Activated T-cell treated with anti-CD3 and anti-CD28 coated beads, Interleukin-2, amount 50 U/mL, for 72 hours (primary cell): Measurements from ENCODE around the gene CNOT4. TPM values are rescaled to one million over a fixed set of nuclear protein-coding genes. Genes with fewer than 3 reads are reported as not detected.
"Not testable (repeated sequence)": the region's sequence is repeated elsewhere in the genome, so short reads cannot be mapped to it uniquely, and the experiment has no call there.

Experiments
- ATAC-seq, 2 donors: fragments of 150-1000 bp; cut with Tn5 transposase; replicated peaks in 1 of 2; 2 replicates each; pipeline ENCODE4 v1.10.0; 2021; ENCODE audit warnings: moderate library complexity in 2 of 2, mild to moderate bottlenecking in 1 of 2
- DNase-seq, 2 donors: peaks; one replicate each; pipeline ENCODE4 v3.0.0; 2021 to 2022; ENCODE audit warnings: mixed read lengths in 1 of 2
- H3K27ac Mint-ChIP-seq: one replicate; pipeline ENCODE4 v1.8.0; 2022; ENCODE audit warnings: mild to moderate bottlenecking, moderate library complexity, mixed read lengths
- H3K27me3 Mint-ChIP-seq: one replicate; pipeline ENCODE4 v1.8.0; 2022; ENCODE audit warnings: low read depth, mixed read lengths
- H3K36me3 Mint-ChIP-seq, 2 donors: one replicate each; pipeline ENCODE4 v1.8.0; 2022; ENCODE audit warnings: mixed read lengths in 2 of 2, mild to moderate bottlenecking in 1 of 2; ENCODE audit not compliant: insufficient read depth in 2 of 2
- H3K4me1 Mint-ChIP-seq: one replicate; pipeline ENCODE4 v1.8.0; 2022; ENCODE audit warnings: low read depth, mixed read lengths
- H3K4me3 Mint-ChIP-seq, 2 donors: one replicate each; pipeline ENCODE4 v1.8.0; 2022; ENCODE audit warnings: mild to moderate bottlenecking in 2 of 2, mixed read lengths in 2 of 2, moderate library complexity in 2 of 2
- H3K9me3 Mint-ChIP-seq, 2 donors: one replicate each; pipeline ENCODE4 v1.8.0; 2022; ENCODE audit warnings: mixed read lengths in 2 of 2
- total RNA-seq, 2 donors: library from RNA; stranded (reverse); gene quantifications; one replicate each; pipeline ENCODE4 v1.2.3, GENCODE V29; 2022

Gene CNOT4
- total RNA-seq, 2 donors from 2014 or later: 25.2 to 25.9 TPM

GRCh38 chr7:135499818-135500217, 10.1 kb downstream of the CNOT4 start:
- H3K27ac Mint-ChIP-seq: peak overlapping the region; percentile 96
- no peak for ATAC-seq
- DNase-seq: no peak
- no peaks in the 10 kb centered on the region for H3K36me3 Mint-ChIP-seq
- peaks cover 40% of the 10 kb centered on the region for H3K4me1 Mint-ChIP-seq
- H3K27me3 Mint-ChIP-seq: no peaks in the 10 kb centered on the region
- H3K9me3 Mint-ChIP-seq: no peaks in the 10 kb centered on the region
- peak overlapping the region in 1 of 2 donors; percentile 70 for H3K4me3 Mint-ChIP-seq

- ATAC-seq, H3K36me3 Mint-ChIP-seq, H3K4me3 Mint-ChIP-seq, H3K27ac Mint-ChIP-seq, H3K9me3 Mint-ChIP-seq, DNase-seq, H3K27me3 Mint-ChIP-seq: not testable (repeated sequence)
- H3K4me1 Mint-ChIP-seq: peaks cover 29% of the 10 kb centered on the region
These were observed 12.7 kb downstream of the CNOT4 start for GRCh38 chr7:135497161-135497560.

DNA sequence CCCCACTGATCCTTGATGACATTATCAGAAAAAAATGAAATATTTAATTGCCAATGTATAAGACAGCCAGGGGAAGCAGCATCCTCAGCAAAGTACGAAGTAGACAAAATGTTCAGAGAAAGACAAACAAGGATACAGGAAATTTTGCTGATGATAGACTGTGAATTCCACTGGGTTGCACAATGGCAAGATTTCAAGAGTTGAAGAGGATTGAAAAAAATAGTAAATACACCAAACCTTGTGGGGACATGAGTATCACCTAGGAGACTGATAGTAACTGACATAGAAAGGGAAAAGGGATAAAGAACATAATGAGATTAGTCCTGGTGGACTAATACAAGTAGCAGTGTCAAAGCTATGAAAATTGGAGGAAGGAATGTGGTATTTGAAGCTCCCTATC, 16.5 kb downstream of the CNOT4 start:
- ATAC-seq (no peak), DNase-seq (no peak)
- Mint-ChIP-seq H3K9me3 (no peaks in the 10 kb centered on the region), H3K27ac (no peak overlapping the region), H3K4me3 (no peak overlapping the region), H3K36me3 (peaks cover 0 to 1% of the 10 kb centered on the region in 2 donors), H3K27me3 (no peaks in the 10 kb centered on the region), H3K4me1 (peaks cover 8% of the 10 kb centered on the region)

DNA sequence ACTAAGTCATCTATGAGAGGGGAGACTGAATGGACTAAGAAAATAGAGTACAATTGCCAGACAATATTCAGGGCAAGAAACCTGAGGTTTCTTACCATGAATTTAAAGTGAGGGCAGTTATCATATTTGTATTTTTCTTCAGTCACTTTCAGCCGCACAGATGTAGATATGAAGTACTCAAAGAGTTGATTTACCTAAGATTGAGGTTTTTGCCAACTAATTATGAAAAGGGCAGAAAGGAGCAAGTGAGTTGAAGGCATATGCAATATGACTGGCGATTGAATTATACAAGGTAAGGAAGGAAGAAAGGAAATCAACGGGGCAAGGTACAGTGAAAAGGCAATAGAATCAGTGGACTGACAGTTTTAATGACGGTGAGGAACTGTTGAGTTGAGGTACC, 17.8 kb downstream of the CNOT4 start:
- Mint-ChIP-seq H3K4me3 (no peak overlapping the region), H3K27me3 (no peaks in the 10 kb centered on the region), H3K9me3 (no peaks in the 10 kb centered on the region), H3K27ac (no peak overlapping the region), H3K4me1 (peaks cover under 1% of the 10 kb centered on the region), H3K36me3 (peaks cover 0 to 1% of the 10 kb centered on the region in 2 donors)
- peak in 1 of 2 donors; percentile 61 for ATAC-seq
- no peak for DNase-seq

GRCh38 chr7:135490783-135491182, 19.1 kb downstream of the CNOT4 start:
- no peak overlapping the region for H3K4me3 Mint-ChIP-seq
- ATAC-seq (no peak), DNase-seq (no peak)
- no peak overlapping the region for H3K27ac Mint-ChIP-seq
- no peaks in the 10 kb centered on the region for H3K27me3 Mint-ChIP-seq
- peaks cover 13% of the 10 kb centered on the region for H3K4me1 Mint-ChIP-seq
- no peaks in the 10 kb centered on the region for H3K9me3 Mint-ChIP-seq
- H3K36me3 Mint-ChIP-seq: peaks cover 0 to 1% of the 10 kb centered on the region in 2 donors

DNA sequence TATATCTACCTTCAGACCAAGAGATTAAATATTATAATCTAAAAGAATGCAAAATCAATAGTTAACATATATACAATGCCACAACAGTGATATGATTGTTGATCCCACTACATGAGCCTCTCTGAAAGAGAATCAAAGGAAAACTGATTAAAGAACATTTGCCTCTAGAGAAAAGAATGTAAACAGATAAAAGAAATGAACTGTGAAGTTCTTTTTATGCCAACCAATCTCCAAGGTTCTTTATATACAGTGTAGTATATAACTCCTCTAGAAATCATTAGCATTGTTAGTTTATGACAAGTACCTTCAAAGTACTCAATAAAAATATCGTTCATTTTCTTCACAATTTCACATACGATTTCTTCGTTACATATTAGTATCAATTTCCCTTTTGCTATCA, 20.1 kb downstream of the CNOT4 start:
- peaks cover 13% of the 10 kb centered on the region for H3K4me1 Mint-ChIP-seq
- no peak for DNase-seq

DNA sequence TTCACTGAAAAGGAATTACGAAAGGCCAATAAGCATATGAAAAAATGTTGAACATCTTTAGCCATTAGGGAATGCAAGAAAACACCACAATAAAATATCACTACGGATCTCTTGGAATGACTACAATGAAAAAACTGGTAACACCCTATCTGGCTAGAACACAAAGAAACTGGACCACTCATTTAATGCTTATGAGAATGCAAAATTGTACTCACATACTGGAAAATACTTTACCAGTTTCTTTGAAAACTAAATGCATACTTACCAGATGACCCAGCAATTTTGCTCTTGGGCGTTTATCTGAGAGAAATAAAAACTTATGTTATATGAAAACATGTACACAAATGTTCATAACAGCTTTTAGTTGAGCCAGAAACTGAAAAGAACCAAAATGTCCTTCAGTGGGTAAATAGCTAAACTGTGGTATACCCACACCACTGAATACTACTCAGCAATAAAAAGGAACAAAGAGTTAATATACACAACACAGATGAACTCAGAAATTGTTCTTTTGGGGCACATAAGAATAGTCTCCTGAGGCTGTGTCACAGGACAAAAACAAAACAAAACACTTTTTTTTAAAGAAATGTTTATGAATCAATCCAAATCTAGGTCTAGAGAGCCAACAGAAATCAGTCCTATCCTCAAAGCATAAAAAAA, 23.5 kb downstream of the CNOT4 start:
- H3K9me3 Mint-ChIP-seq: no peaks in the 10 kb centered on the region
- ATAC-seq (no peak), DNase-seq (no peak)
- H3K4me3 Mint-ChIP-seq: no peak overlapping the region
- H3K36me3 Mint-ChIP-seq: peaks cover 2% of the 10 kb centered on the region in 2 donors
- H3K4me1 Mint-ChIP-seq: peaks cover 16% of the 10 kb centered on the region
- peak overlapping the region; percentile 57 for H3K27ac Mint-ChIP-seq
- H3K27me3 Mint-ChIP-seq: no peaks in the 10 kb centered on the region

More for the DNA sequence above, 20.1 kb downstream of the CNOT4 start:
- Mint-ChIP-seq H3K36me3 (peaks cover 0 to 1% of the 10 kb centered on the region in 2 donors), H3K9me3 (no peaks in the 10 kb centered on the region), H3K27me3 (no peaks in the 10 kb centered on the region), H3K4me3 (no peak overlapping the region), H3K27ac (no peak overlapping the region)
- no peak for ATAC-seq

DNA sequence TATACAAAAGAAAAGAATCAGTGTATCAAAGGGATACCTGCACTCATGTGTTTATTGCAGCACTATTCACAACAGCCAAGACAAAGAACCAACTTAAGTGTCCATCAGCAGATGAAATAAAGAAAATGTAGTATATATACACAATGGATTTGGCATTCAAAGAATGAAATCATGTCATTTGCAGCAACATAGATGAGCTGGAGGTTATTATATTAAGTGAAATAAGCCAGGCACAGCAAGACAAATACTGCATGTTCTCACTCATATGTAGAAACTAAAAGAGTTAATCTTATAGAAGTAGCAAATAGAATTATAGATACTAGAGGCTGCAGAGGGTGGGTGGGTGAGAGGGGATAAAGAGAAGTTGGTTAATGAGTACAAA, 28.3 kb downstream of the CNOT4 start:
- Mint-ChIP-seq H3K4me3 (peak overlapping the region in 1 of 2 donors; percentile 8), H3K4me1 (peaks cover 25% of the 10 kb centered on the region), H3K9me3 (no peaks in the 10 kb centered on the region), H3K27me3 (no peaks in the 10 kb centered on the region), H3K36me3 (peaks cover 2% of the 10 kb centered on the region in 2 donors), H3K27ac (no peak overlapping the region)
- no peak for ATAC-seq
- no peak for DNase-seq

- Mint-ChIP-seq H3K27me3 (no peaks in the 10 kb centered on the region), H3K9me3 (no peaks in the 10 kb centered on the region), H3K4me1 (peaks cover 20% of the 10 kb centered on the region), H3K27ac (peak overlapping the region; percentile 85), H3K36me3 (peaks cover 2% of the 10 kb centered on the region in 2 donors), H3K4me3 (peak overlapping the region in 1 of 2 donors; percentile 8)
- no peak for DNase-seq
- ATAC-seq: no peak
These were observed 28.8 kb downstream of the CNOT4 start for GRCh38 chr7:135480966-135481597.

DNA sequence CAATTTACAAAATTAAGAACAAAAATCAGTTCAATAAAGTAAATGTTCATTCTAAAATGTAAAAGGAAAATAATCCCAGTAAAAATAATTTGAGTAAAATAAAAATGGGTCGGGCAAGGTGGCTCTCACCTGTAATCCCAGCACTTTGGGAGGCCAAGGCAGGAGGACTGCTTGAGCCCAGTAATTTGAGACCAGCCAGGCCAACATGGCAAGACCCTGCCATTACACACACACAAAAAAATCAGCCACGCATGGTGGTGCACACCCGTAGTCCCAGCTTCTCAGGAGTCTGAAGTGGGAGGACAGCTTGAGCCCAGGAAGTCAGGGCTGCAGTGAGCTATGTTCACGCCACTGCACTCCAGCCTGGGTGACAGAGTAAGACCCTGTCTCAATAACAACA, 34.4 kb downstream of the CNOT4 start:
- Mint-ChIP-seq H3K4me3 (no peak overlapping the region), H3K27ac (no peak overlapping the region), H3K27me3 (no peaks in the 10 kb centered on the region), H3K9me3 (no peaks in the 10 kb centered on the region), H3K36me3 (peaks cover 0 to 1% of the 10 kb centered on the region in 2 donors), H3K4me1 (peaks cover 7% of the 10 kb centered on the region)
- ATAC-seq (no peak), DNase-seq (no peak)

DNA sequence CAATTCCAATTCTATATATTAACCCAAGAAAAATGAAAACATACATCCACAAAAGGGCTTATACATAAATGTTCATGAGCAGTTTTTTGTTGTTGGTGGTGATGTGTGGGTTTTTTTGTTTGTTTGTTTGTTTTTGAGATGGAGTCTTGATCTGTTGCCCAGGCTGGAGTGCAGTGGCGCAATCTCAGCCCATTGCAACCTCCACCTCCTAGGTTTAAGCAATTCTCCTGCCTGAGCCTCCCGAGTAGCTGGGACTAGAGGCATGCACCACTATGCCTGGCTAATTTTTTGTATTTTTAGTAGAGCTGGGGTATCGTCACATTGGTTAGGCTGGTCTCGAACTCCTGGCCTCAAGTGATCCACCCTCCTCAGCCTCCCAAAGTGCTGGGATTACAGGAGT, 40.2 kb downstream of the CNOT4 start:
- H3K27ac Mint-ChIP-seq: not testable (repeated sequence)

DNA sequence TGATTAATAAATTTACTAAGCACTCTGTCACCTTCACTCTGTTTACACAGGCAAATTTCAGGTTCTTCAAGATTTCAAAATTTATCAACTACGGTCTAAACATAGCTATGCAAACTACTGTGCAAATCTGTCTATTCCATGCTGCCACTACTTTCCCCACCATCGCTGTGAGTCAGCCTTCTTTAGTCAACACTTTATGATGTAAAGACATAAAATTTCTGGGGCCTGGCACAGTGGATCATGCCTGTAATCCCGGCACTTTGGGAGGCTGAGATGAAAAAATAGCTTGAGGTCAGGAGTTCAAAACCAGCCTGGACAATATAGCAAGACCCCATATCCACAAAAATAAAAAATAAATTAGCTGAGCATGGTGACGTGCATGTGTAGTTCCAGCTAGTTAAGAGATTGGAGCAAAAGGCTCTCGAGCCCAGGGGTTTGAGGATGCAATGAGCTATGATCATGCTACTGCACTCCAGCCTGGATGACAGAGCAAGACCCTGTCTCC, 42.6 kb downstream of the CNOT4 start:
- Mint-ChIP-seq H3K27me3 (no peaks in the 10 kb centered on the region), H3K4me1 (peaks cover 8% of the 10 kb centered on the region), H3K9me3 (no peaks in the 10 kb centered on the region), H3K4me3 (no peak overlapping the region), H3K36me3 (peaks cover 1 to 4% of the 10 kb centered on the region in 2 donors), H3K27ac (no peak overlapping the region)
- DNase-seq: no peak
- no peak for ATAC-seq

More for the DNA sequence above, 40.2 kb downstream of the CNOT4 start:
- H3K36me3 Mint-ChIP-seq, H3K9me3 Mint-ChIP-seq, H3K27me3 Mint-ChIP-seq, H3K4me3 Mint-ChIP-seq, ATAC-seq, DNase-seq, H3K4me1 Mint-ChIP-seq: not testable (repeated sequence)

GRCh38 chr7:135466442-135467206, 43.3 kb downstream of the CNOT4 start:
- H3K4me1 Mint-ChIP-seq: peaks cover 8% of the 10 kb centered on the region
- no peak for DNase-seq
- ATAC-seq: no peak
- H3K27me3 Mint-ChIP-seq: no peaks in the 10 kb centered on the region
- no peaks in the 10 kb centered on the region for H3K9me3 Mint-ChIP-seq
- H3K27ac Mint-ChIP-seq: no peak overlapping the region
- H3K4me3 Mint-ChIP-seq: no peak overlapping the region
- H3K36me3 Mint-ChIP-seq: peaks cover 1 to 4% of the 10 kb centered on the region in 2 donors
